ENCODE results near the gene AMMECR1L.
A peak's percentile ranks its signal among the peaks of the same experiment; 100 is the strongest.

Gene AMMECR1L

DNA sequence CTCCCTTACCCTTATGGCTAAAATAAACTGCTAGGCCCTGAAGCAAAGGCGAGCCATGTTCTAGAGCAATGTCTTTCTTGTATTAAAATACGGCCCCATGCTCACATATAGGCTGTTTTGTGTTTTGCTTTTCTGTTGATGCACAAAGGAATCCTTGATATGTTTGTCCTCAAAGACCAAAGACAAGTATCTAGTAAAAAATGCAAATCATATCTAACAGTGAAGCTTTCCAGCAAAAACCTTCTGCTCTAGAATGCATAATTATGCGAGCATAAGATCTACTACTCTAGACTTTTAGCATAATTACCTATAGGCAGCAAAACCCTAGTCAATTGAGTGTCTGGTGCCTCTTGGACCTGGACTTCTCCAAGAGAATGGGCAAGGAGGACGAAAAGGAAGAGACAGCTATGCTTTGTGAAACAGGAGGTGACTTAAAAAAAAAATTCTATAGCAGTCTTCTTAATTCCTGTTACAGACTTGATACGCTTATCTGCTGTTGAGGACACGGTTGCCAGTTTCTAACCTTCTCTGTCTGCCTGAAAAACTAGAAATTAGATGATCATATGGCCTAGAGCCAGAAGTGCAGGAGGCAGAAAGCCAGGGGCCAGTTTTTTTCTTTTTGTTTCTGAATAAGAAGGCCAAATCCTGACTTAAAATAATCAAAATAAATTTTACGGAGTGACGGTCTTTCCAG, 1.5 kb upstream of the AMMECR1L start:
- DNase-seq (ENCODE audit: low read depth in 2 of 2): no peak

DNA sequence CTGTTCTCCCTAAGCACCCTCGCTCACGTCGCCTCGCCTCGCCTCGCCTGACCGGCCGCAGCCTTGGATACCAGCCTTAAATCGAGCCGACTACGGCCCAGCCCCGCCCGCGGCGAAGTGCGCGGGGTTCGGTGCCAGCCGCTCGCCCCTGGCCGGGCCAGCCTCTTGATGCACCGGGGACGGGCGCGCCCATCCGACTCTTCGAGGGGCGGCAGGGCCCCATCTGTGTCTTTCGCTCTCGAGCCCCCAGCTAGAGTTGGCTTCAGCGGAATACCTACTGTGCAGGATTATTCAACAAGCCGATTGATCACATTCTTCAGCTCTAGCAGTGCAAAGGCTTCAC, 808 bp upstream of the AMMECR1L start:
- DNase-seq (ENCODE audit: low read depth in 2 of 2): peak; percentile 6 to 7

DNA sequence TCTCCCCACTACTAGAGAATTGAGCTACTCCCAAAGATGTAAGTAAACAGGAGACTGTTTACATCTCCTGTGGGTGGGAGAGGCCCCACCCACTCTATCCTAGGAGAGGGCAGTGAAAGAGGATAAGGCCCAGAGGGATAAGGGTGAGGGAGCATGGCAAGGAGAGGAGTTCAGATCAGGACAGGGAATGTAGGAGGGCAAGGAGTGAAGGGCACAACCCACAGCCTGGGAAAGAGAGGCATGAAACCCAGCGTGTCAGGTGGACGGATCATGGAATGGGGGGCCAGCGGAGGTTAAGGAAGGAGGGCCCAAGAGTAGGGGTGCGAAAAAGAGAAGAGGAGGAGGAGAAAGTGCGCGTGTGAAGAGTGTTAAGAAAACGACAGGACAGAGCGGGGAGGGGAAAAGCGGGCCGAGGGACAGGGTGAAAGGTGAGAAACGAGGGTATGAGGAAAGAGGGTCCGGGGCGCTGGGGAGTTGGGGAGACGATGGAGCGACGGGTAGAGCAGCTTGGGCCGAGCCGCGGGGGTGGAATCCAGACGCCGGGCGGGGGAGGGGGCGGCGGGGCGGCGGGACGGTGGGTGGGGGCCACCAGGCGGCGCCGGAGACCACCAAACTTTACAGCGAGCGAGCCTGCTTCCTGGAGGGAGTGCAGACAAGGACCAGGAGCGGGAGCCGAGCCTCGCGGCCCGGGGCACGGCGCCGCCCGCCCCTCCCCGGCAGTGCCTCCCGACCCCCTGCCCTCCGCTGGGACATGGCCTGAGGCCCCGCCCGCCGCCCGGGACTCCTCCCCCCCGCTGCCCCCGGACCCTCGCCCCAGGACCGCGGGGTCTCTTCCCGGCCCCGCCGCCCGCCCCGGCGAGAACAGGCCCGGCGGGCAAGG, 655 bp downstream of the AMMECR1L start:
- peak; percentile 0 to 4 for DNase-seq (ENCODE audit: low read depth in 2 of 2)

DNA sequence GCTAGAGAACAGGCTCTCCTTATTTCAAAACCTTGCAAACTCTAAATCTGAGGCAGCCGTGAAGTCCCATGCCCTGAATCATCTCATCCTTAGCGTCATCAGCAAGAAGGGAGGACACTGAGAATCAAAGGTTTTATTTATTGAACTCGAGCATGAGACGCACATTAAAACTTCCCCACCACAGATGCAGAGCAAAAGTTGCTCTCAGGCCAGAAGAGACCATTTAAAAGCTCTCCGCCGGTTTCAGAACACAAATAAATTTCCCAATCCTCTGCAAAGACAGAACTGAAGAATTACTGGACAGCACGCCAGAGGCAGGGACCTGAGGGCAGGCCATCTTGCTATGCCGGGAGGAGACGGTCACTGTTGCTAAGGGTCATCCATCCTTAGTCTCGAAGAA, 1.3 kb downstream of the AMMECR1L start:
- DNase-seq (ENCODE audit: low read depth in 2 of 2): no peak

DNA sequence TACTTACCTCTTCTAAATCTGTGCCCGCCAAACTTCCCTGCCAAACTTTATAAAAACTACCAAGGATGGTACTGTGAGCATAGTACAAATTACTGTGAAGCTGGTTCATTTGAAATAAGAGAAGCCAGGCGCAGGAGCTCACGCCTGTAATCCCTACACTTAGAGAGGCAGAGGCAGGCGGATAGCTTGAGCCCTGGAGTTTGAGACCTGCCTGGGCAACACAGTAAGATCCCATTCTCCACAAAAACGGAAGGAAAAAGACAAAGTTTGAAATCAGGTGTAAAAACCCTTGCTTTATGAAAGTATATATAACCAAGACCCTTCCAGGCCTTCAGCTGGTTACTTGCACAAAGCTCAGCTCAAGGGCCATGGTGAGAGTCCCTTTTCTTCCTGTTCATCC, 5.9 kb downstream of the AMMECR1L start:
- no peak for DNase-seq (ENCODE audit: low read depth in 2 of 2)

DNA sequence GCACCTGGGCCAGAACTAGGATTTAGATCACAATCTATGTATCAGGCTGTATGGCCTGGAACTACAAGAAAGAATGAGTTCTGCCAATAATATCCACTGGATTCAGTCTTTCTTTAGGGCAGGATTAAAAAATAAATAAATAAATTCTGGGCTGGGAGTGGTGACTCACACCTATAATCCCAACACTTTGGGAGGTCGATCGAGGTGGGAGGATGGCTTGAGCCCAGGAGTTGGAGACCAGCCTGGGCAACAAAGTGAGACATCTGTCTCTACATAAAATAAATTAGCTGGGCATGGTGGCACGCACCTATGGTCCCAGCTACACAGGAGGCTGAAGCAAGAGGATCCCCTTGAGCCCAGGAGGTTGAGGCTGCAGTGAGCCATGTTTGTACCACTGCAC, 8.1 kb downstream of the AMMECR1L start:
- no peak for DNase-seq (ENCODE audit: low read depth in 2 of 2)

DNA sequence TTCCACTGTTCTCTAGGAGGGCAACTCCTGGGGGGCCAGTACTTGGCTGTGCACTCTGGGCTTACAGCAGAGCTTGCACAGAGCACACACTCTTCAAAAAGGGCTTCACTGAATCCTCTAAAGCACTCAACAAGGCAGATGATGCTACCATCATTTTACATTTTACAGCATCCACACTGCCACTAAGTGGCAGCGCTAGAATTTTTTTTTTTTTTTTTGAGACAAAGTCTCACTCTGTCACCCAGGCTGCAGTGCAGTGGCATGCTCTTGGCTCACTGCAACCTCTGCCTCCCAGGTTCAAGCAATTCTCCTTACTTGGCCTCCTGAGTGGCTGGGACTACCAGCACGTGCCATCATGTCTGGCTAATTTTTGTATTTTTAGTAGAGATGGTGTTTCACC, 8.6 kb downstream of the AMMECR1L start:
- no peak for DNase-seq (ENCODE audit: low read depth in 2 of 2)

DNA sequence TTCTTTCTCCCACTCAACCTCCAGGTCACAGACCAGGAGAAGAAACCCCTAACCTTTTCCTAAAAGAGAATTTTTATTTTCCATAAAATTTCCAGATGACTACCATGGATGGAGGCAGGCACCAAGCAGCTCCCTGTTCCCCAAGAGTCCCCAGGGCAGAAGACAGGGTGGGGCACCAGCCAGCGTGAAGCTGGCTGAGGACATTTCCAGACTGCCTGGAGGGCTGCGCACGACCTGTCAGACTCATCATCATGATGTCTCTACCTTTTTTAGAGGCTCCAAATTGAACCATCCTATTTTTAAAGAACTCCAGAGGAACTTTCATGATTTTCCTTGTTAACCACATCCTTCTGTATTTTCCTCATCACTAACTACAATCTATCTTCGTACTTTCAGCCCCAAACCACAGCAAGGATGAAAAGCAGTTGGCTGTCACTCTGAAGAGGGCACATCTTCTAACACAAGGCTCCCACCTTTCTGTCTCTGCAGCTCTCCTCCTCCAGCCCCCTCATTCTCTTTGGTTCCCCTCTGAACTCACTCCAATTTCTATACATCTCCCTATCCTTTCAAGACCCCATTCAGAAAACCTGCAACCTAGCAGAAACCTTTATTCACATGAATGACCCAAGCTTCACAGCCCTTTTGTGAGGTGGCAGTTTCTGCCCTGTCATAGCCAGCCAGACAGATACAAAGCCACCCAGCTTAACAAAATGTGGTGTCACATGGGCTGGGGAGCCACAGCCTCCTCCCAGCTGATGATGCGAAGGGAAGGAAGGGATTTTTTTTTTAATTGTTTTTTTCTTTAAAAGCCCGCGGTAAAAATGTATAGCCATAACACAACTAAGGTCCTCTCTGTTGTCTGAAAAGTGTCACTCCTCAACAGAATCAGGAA, 11.1 kb downstream of the AMMECR1L start:
- no peak for DNase-seq (ENCODE audit: low read depth in 2 of 2)

DNA sequence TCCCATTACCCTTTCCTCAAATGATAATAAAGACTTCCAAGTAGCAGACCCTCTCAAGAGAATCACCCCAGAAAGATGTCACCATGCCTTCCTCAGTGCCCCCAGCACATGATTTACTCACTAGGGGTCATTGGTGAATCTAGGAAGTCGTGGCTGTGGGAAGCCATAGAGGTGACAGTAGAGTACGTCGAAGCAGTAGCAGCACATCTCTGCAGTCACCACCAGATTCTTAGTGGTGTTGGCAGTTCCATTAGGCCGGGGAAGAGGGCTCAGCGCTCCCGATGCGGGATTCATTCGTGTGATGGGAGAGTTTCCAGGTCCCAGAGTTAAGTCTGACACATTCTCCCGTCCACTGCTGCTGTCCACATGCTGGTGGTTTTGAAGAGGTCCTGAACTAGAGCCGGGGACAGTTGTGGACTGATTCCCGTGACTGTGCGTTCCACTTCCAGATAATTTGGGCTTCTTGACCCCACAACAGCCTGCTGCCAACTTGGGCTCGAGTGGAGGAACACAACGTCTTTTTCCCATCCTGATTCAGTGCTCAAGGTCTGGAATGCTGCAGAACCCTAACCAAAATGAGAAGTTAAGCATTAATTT, 12.0 kb downstream of the AMMECR1L start:
- no peak for DNase-seq (ENCODE audit: low read depth in 2 of 2)

DNA sequence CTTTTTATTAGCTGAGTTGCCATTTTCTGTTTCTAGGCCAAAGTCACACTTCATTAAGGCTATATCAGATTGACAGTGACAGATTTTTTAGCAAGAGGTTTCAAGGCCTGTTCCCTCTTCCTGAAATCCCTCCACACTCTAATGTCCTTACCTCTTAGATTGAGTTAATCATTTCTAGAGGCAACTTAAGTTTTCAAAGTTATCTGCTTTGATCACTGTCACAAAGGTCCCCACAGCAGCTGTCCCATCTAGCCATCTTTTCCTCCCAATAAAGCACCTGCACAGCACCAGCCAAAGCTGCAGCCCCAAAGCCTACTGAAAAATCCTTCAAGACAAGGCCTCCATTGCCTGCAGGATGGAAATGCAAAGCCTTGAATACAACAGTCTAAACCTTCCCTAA, 13.4 kb downstream of the AMMECR1L start:
- DNase-seq (ENCODE audit: low read depth in 2 of 2): no peak

DNA sequence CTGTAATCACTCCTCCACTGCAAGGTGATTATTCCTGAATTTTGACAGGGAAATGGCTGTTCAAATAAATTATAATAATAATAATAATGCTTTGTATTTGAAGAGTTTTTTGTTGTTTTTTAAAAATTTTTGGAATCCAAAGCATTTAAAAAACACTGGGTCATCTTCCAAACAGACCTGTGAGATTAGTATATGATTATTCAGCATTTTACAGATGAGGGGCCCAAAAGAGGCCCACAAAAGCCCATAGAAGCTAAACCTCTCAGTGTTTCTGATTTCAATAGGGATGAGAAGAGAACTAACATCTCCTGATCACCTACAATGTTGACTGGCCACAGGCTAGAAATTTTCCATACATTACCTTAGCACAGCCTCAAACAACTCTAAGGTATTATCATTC, 19.8 kb downstream of the AMMECR1L start:
- DNase-seq (ENCODE audit: low read depth in 2 of 2): no peak

DNA sequence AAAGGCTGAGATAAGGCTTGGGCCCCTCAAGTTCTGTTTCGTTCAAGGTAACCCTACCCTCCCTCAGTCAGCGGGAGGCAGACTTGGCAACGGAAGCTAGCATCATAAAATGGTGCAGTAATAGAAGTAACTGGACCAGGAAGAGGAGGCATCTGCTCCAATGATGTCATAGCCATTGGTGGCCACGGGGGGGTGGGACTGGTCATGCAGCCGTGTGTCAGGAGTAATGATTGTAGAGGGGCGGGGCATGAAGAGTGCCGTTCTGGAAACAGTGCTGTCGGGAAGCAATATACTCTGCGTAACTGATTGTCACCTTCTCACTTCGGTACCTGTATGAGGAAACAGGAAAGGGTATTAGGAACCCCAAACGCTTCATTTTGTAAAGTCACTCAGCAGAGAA, 20.9 kb downstream of the AMMECR1L start:
- DNase-seq (ENCODE audit: low read depth in 2 of 2): no peak

DNA sequence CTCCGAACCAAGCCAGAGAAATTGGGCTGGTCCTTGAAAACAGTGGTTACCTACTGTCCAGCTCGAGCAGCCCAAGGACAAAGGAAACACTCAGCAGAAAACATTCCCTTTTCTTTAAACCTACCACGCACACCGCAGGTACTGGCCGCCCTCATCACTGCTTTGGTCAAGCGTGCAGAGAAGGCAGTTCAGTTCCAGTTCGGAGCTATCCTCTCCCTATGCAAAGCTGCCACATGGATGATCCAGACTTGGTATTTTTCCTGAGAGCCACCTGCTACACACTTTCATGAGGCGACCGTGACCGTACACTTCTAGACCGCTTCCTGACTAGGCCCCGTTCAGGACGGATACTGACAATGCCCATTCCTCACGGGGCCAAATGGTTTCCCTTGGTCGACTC, 23.5 kb downstream of the AMMECR1L start:
- DNase-seq (ENCODE audit: low read depth in 2 of 2): no peak

DNA sequence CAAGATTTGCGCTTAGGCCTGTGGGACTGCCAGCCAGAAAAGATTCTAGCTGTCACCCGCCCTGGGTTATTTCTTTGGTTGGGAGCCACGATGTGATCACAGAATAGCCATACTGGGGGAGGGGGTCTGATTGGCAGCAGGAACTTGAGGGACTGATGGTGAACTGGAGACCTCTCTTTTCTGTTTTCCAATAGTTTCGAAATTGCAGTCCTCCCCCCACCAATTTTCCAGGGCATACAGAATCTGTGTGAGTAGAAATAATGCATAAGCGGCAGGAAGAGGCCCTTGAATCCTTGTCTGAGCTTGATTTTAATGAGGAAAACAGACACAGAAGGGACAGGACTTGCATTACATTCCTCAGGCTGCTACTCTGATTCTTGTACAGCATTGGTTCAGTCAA, 25.6 kb downstream of the AMMECR1L start:
- DNase-seq (ENCODE audit: low read depth in 2 of 2): no peak

DNA sequence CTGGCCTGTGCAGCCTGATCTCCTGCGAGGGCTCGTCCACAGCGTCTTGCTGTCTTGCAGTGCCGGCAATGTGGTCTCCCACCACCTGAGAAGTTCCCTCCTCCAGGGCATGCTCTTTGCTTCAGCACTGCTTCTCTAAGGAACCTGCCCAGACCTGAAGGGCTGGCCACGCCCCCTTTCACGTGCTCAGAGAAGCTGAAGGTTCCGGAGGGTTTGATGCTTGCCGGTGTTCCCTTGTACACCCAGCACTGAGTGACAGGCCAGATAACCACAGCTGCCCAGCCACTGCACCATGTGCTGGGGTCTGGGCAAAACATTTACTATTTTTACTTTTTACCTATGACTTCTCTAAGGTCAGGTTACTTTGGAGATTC, 26.1 kb downstream of the AMMECR1L start:
- DNase-seq (ENCODE audit: low read depth in 2 of 2): peak; percentile 27 to 35

DNA sequence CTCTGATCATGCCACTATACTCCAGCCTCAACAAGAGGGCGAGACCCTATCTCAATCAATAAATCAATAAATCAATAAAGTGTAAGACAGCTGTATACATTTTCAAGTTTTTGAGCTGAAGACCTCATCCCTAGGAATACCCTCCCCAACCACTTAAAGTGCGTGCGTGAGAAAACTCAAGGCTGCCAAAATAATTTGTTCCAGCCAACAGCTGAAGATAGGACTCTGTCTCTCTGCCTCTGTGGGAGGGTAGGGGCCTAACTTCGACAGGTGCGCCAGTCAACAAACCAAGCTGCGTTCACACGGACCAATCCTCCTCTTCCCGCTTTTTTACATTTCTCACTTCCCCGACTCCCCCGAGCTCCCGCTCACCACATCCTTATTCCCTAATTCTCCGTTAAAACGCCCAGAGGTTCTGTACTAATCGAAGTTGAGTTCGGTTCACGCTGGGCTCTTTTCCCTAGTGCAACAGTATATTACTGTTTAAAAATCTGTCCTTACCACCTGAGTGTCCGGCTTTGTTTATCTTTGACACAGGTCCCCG, 28.4 kb downstream of the AMMECR1L start:
- no peak for DNase-seq (ENCODE audit: low read depth in 2 of 2)

DNA sequence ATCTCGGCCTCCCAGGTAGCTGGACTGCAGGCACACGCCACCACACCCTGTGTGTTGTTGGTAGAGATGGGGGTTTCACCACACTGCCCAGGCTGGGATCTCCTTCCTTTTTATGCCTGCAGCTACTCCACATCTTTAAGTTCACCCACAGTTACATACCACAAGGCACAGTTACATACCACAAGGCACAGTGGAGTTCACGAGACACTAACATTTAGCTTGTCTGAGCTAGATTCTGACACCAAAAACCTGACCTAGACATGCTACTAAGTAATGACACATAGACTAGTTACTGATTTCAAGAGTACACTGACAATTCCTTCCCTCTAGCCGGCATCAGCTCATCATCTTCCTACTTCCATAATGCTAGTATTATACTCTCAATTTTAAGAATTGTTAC, 32.1 kb downstream of the AMMECR1L start:
- no peak for DNase-seq (ENCODE audit: low read depth in 2 of 2)

DNA sequence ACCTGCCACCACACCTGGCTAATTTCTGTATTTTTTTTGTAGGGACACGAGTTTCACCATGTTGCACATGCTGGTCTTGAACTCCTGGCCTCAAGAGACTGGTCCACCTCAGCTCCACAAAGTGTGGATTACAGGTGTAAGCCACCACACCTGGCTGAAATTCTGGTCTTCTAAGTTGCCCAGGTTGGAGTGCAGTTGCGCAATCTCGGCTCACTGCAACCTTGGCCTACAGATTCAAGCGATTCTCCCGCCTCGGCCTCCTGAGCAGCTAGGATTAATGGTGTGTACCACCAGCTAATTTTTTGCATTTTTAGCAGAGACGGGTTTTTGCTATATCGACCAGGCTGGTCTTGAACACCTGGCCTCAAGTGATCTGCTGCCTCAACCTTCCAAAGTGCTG, 33.4 kb downstream of the AMMECR1L start:
- DNase-seq (ENCODE audit: low read depth in 2 of 2): no peak

DNA sequence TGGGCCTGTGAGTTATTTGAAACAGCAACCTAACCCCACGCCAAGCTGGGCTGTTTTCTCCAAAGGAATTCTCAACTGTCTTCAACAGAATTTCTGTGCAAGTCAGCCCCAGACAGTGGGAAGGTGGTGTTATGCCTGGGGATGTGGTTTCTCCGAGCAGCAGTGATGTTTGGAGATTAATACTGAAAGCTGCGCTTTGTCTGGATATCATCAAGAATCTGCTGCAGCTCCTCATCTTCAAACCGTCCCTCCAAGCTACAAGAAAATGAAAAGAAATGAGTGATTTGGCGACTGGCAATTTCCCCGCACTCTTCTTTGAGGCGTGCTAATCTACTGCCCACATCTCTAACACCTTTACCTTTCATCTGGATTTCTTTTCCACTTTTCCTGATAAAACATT, 37.8 kb downstream of the AMMECR1L start:
- DNase-seq (ENCODE audit: low read depth in 2 of 2): no peak

DNA sequence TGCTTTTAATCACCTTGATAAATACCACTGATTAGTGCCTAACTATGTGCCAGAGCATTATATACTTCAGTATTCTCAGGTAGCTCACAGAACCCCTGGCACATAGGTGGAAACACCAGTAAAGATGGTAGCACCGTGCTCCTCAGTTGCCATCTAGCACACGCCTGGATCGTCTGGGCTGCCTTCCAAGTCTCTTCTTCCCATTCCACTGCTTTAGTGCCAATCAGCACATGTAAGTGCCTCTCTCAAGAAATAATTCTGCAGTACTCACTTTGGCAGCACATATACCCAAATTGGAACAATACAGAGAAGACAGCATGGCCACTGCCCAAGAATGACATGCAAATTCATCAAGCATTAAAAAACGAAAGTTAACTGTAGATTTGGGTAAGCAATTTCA, 40.8 kb downstream of the AMMECR1L start:
- DNase-seq (ENCODE audit: low read depth in 2 of 2): no peak

DNA sequence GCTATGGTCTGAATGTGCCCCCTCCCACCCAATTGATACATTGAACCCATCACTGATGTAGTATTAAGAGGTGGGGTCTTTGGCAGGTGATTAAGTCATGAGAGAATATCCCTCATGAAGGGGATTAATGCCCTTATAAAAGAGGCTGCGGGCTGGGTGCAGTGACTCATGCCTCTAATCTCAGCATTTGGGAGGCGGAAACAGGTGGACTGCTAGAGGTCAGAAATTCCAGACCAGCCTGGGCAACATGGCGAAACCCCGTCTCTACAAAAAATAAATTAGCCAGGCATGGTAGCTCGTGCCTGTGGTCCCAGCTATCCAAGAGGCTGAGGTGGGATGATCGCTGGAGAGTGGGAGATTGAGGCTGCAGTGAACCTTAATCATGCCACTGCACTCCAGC, 42.1 kb downstream of the AMMECR1L start:
- DNase-seq (ENCODE audit: low read depth in 2 of 2): no peak
